Left ventricle myocardium inferior (tissue), 1 donor: Measurements from ENCODE around the gene HOXA7. TPM values are rescaled to one million over a fixed set of nuclear protein-coding genes. Genes with fewer than 3 reads are reported as not detected.

Source experiments
- DNase-seq: peaks from one replicate; pipeline ENCODE4 v3.0.0-alpha.2; 2020
- H3K27ac ChIP-seq: fragments of 200-600 bp; replicated peaks from 2 replicates; pipeline ENCODE4 v1.8.0; 2021
- H3K27me3 ChIP-seq: fragments of 200-600 bp; 2 replicates; pipeline ENCODE4 v1.8.0; 2021; ENCODE audit warnings: low read depth
- H3K36me3 ChIP-seq: fragments of 200-600 bp; 2 replicates; pipeline ENCODE4 v1.8.0; 2021
- H3K4me1 ChIP-seq: fragments of 200-600 bp; 2 replicates; pipeline ENCODE4 v1.8.0; 2021
- H3K4me3 ChIP-seq: fragments of 200-600 bp; 2 replicates; pipeline ENCODE4 v1.8.0; 2021; ENCODE audit warnings: mild to moderate bottlenecking, moderate library complexity
- H3K9me3 ChIP-seq: fragments of 200-600 bp; replicated peaks from 2 replicates; pipeline ENCODE4 v1.8.0; 2021
- intact Hi-C: fragments of 100-400 bp; cut with micrococcal nuclease; formaldehyde crosslinking; loops from one replicate; pipeline ENCODE4 v1.11.0; 2022
- total RNA-seq: library from RNA; stranded (reverse); fragmentation: NEBNext Ultra II Directional; extraction: Animal tissue kit (Norgen Biotek cat#: 25700); gene quantifications from one replicate; pipeline ENCODE4 v1.2.1, GENCODE V29; 2021
- TF ChIP-seq, protein P1 (sequence below): fragments of 200-600 bp; IDR thresholded peaks from 2 replicates; pipeline ENCODE4 v1.8.0; 2021; ENCODE audit warnings: antibody characterized with exemption, mild to moderate bottlenecking, borderline replicate concordance
- donor health status: DM: no; HTN: yes; CAD: no; lungs with severe emphysema.

HOXA7 gene
- total RNA-seq, 1 donor from 2014 or later: 0.36 TPM

DNA sequence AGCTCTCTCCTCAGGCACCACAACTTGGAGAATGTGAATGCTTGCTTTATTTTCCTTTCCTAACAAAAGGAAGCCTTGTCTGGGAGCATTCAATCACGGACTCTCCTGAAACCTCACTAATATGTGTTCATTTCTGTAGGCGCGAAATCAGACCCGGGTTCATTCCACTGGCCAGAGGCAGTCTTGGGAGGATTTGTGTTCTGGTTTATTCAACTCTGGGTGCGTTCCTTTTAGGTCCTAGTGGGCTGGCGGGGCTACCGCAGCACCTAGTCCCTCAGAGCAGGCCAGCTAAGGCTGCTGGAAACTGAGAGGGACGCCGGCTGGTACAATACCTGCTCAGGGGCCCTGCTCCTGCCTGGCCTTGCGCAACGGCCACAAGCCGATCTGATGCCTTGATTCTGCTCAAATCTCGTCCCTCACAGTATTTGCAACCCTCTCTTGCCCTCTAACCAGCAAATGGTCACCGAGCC, 33.4 kb downstream of the HOXA7 start:
- intact Hi-C loops: no loop called here
- peak overlapping the region; percentile 32 for H3K4me3 ChIP-seq
- TF ChIP-seq, protein P1, sequence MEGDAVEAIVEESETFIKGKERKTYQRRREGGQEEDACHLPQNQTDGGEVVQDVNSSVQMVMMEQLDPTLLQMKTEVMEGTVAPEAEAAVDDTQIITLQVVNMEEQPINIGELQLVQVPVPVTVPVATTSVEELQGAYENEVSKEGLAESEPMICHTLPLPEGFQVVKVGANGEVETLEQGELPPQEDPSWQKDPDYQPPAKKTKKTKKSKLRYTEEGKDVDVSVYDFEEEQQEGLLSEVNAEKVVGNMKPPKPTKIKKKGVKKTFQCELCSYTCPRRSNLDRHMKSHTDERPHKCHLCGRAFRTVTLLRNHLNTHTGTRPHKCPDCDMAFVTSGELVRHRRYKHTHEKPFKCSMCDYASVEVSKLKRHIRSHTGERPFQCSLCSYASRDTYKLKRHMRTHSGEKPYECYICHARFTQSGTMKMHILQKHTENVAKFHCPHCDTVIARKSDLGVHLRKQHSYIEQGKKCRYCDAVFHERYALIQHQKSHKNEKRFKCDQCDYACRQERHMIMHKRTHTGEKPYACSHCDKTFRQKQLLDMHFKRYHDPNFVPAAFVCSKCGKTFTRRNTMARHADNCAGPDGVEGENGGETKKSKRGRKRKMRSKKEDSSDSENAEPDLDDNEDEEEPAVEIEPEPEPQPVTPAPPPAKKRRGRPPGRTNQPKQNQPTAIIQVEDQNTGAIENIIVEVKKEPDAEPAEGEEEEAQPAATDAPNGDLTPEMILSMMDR: no peak
- no peak for DNase-seq
- H3K27ac ChIP-seq: no peak overlapping the region
- no peaks in the 10 kb centered on the region for H3K9me3 ChIP-seq
- no peaks in the 10 kb centered on the region for H3K36me3 ChIP-seq
- peaks cover 3% of the 10 kb centered on the region for H3K4me1 ChIP-seq
- peaks cover 98% of the 10 kb centered on the region for H3K27me3 ChIP-seq

DNA sequence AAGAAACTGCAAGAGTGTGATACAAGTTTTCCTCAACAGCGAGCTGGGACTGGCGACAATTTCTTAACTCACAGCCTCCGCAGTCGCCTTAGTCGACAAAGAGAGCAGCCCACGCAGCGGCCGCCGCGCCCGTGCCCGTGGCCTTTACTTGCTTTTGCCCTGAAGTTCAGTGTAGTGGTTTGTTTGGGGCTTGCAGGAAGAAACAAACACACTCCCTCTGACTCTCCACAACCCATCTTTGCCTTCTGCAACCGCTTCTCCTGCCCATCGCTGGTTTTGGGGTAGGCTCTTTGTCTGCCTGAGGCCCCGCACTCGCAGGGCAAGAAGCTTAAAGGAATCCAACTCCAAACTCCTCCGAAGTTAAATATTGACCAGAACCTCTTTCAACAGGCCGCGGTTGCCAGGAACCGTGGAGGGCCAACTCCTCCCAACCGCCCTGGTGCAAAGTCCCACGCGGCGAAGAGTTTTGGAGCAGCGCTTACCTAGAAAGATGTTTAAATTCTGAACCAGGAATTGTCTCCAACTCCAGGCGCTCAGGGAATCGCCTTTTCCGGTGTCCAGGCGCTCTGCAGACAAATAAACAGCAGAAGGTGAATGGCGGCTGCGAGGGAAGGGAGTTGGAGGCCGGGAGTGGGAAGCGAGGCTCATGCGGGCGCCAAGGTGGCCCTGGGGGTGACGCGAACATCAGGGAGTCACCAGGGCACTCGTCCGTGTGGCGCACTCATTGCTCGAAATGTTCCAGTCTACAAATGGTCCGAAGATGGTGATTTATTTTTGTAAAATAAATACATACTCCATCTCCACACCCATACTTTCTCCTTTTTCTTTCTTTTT, 34.2 kb downstream of the HOXA7 start:
- TF ChIP-seq, protein P1: no peak
- H3K36me3 ChIP-seq: no peaks in the 10 kb centered on the region
- peak overlapping the region; percentile 53 for H3K27ac ChIP-seq
- peaks cover 10% of the 10 kb centered on the region for H3K4me1 ChIP-seq
- H3K9me3 ChIP-seq: no peaks in the 10 kb centered on the region
- peak overlapping the region; percentile 32 for H3K4me3 ChIP-seq
- DNase-seq: no peak
- intact Hi-C loops: no loop called here
- peaks cover 98% of the 10 kb centered on the region for H3K27me3 ChIP-seq

DNA sequence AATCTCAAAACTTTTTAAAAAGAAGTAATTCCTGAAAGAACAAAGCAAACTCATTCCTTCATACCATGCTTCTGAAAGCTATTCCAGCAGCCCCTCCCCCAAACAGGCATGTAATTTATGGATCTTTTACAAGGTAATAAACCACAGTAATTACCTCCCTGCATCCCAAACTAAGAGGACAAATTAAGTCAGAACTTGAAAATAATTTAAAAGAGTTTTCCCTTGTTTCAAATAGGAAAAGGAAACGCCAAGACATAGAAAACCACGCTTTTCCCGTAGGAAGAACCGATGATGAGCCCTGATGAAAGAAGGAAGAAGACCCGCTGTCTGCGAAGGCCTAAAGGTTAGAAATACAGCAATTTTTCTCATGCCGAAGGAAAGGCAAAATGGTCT, 34.8 kb downstream of the HOXA7 start:
- TF ChIP-seq, protein P1: no peak
- H3K36me3 ChIP-seq: no peaks in the 10 kb centered on the region
- H3K4me1 ChIP-seq: peaks cover 10% of the 10 kb centered on the region
- intact Hi-C loops: no loop called here
- peak overlapping the region; percentile 53 for H3K27ac ChIP-seq
- peak overlapping the region; percentile 32 for H3K4me3 ChIP-seq
- no peak for DNase-seq
- no peaks in the 10 kb centered on the region for H3K9me3 ChIP-seq
- peaks cover 98% of the 10 kb centered on the region for H3K27me3 ChIP-seq

DNA sequence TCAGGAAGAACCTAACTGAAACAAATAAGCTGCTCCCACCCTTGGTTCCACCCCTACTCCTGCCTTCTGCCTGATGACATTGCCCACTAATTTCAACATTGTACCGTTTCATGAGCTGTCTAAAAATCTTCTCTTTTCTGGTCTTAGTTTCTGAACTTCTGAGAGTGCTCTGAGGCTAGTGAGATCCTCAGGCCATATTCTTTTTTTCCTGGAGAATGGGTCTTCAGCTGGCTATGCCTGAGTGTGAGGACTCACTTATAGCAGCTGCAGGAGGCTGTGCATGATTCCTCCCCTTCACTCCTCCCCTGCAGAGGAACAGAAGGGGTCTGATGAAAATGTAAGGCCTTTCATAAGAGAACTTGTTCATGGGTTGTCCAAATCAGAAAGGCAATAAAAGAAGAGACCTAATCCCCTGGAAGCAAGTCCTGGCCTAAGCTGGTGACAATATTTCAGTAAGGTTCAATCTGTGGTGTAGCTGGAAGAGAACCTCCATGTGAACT, 37.0 kb downstream of the HOXA7 start:
- intact Hi-C loops: no loop called here
- no peak overlapping the region for H3K27ac ChIP-seq
- H3K36me3 ChIP-seq: no peaks in the 10 kb centered on the region
- H3K27me3 ChIP-seq: peaks cover 97% of the 10 kb centered on the region
- H3K9me3 ChIP-seq: no peaks in the 10 kb centered on the region
- TF ChIP-seq, protein P1: no peak
- no peak for DNase-seq
- peaks cover 19% of the 10 kb centered on the region for H3K4me1 ChIP-seq
- no peak overlapping the region for H3K4me3 ChIP-seq

GRCh38 chr7:27118580-27118979, 37.9 kb downstream of the HOXA7 start:
- H3K4me3 ChIP-seq: peak overlapping the region; percentile 51
- no peaks in the 10 kb centered on the region for H3K9me3 ChIP-seq
- no peak for DNase-seq
- H3K27ac ChIP-seq: peak overlapping the region; percentile 63
- intact Hi-C loops: no loop called here
- H3K36me3 ChIP-seq: no peaks in the 10 kb centered on the region
- TF ChIP-seq, protein P1: no peak
- peaks cover 21% of the 10 kb centered on the region for H3K4me1 ChIP-seq
- H3K27me3 ChIP-seq: peaks cover 97% of the 10 kb centered on the region
